ENCODE data around the gene POT1. TPM values are rescaled to one million over a fixed set of nuclear protein-coding genes. Genes with fewer than 3 reads are reported as not detected.

POT1 gene
- total RNA-seq, 2 donors from 2014 or later: 27.3 to 27.8 TPM

Other genes starting within 250 kb of the POT1 start
- gene GPR37, start 164.0 kb downstream of the POT1 start, total RNA-seq: not detected